Stimulated activated CD4-positive, alpha-beta T cell treated with anti-CD3 and anti-CD28 coated beads, Interleukin-12 subunit alpha, Interleukin-12 subunit beta, amount 100 ng/mL, for 4 hours (primary cell): Measurements from ENCODE around the gene GRM2.

Source experiments
- DNase-seq: peaks from one replicate; pipeline ENCODE4 v3.0.0-alpha.2; 2020

Gene GRM2

DNA sequence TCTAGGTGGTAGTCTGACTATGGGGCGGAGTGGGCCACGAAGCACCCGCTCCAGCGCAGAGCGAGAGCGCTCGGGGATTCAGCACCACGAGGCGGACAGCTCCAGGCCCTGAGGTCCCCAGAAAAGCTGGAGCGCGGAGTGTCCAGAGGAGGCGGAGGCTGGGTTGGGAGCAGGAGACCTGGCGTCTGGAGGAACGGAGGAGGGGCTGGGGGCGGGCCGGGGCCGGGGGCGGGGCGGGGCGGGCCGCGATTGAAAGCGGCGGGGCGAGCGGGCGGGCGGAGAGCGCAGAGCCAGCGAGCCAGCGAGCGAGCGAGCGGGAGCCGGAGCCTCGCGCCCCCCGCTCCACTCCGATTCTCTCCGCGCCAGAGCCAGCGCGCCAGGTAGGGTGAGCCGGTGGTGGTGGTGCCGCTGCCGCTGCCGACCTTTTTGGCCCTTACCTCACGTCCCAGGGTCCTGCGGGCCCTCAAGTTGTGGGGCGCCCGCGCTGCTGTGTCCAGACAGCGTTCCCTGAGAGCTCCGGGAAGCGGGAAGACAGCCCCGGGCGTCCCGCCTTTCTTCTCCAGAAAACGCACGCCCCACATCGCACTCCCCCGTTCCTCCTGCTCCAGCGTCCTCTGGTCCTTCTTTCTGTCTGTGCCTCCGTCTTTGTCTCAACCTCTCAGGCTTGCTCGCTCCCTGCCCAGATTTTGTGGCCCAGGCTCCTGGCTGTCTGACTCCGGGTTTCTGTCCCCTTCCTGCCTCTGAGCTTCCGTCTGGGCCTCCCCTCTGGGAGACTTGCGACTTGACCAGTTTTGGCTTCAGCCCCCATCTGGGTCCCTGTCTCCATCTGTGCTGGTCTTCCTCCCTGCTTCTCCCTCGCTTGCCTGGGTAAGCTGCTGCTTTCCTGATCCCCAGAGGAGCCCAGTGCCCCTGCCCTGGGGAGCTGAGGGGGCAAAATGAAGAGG, at the start of gene GRM2:
Gene GRM2, plus strand, starts transcription at position 281 of the 944 bp plus-strand sequence. CDS start 1,916 bp downstream, outside the sequence.
- DNase-seq = peak; percentile 22

DNA sequence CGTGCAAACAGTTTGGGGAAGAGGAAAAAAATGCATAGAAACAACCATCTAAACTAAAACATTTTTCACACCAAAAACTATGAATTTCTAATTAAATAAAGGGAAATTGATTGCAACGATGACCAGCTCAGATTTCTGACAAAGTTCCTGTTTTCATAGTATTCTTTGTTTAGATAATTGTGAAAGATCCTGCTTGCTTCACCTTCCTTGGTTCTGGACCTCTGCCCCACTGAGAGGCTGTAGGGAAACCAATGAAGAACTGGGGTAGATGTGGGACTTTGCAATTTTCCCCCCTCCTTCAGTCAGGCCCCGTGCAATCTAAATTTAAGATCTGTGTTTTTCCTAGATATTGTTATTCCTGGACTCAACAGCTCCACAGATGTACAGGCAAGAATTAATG, 49.6 kb upstream of the GRM2 start:
- DNase-seq = no peak

DNA sequence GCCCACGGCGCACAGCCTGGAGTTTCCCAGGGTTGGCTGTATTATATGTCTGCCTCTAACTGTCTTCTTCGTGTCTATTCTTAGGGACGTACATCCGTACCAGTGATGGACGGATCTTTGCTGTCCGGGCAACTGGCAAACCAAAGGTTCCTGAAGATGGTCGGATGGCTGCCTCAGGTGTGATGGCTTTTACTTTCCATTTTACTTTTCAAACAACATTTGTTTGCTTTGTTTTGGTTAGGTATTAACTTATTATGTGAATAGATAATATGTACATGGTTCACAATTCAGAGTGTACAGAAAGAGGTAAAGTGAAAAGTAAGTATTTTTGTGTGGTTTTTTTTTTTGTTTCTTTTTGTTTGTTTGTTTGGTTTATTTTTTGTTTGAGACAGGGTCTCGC, 46.9 kb upstream of the GRM2 start:
- no peak for DNase-seq

DNA sequence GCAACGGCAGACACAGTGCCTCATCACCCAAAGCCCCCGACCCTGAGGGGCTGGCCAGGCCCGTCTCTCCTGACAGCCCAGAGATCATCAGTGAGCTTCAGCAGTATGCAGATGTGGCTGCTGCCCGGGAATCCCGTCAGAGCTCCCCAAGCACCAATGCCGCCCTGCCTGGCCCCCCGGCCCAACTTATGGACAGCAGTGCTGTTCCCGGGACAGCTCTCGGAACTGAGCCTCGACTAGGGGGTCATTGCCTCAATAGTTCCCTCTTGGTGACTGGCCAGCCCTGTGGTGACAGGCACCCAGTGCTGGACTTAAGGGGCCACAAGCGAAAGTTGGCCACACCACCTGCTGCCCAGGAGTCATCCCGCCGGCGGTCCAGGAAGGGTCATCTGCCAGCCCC, 44.4 kb upstream of the GRM2 start:
- no peak for DNase-seq

DNA sequence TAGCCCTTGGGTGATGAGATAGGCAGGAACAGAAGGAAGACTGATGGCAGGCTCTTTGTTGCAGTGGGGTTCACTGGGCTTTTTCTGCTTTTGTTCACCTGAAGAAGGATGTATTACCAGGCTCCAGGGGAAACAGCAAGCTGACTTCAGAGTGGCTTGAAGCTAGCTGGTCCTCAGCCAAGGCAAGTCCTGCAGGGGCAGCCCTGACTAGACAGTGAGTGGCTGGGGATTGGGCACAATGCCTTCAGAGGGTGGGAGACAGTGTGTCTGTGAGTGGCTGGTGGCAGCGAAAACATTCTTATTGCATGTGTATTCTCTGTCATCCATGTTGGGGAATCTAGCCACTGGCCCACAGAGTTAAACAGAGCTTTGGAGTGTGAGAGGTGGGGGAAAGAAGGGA, 38.1 kb upstream of the GRM2 start:
- DNase-seq = no peak

DNA sequence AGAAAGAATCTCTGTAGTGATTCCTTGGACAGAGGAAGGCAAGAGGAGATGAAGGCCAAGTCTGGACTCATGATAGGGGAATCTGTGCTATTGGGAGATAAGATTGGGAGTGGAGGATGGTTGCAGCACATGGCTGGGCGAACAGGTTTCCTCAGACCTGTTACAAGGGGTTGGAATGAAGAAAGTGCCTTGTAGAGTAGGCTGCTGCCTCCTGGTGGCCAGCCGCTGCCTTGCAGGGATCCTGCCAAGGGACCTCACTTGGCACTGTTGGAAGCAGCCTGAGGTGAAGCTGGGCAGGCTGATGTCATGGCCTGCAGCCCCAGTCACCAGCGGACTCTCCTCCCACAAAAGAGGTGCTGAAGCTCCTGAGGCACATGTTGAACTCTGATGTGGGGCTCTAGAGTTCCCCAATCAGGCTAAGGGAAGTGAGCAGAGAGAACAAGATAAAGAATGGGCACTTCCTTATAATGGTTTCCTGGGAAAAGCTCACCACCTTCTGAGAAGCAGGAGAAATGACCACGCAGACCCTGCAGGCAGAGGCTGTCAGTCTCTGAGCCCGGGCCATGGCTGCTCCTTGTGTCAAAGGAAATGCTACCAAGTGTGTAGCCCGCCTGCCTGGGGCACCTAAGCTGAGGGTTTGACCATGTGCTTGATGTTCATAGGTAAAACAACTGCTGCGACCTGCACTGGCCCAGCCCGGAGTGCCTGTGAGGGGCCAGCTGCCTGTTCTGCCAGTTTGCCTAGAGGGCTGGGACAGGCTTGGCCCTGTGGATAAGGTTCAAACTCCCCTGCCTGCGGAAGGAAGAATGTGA, 37.4 kb upstream of the GRM2 start:
- DNase-seq = peak; percentile 82

DNA sequence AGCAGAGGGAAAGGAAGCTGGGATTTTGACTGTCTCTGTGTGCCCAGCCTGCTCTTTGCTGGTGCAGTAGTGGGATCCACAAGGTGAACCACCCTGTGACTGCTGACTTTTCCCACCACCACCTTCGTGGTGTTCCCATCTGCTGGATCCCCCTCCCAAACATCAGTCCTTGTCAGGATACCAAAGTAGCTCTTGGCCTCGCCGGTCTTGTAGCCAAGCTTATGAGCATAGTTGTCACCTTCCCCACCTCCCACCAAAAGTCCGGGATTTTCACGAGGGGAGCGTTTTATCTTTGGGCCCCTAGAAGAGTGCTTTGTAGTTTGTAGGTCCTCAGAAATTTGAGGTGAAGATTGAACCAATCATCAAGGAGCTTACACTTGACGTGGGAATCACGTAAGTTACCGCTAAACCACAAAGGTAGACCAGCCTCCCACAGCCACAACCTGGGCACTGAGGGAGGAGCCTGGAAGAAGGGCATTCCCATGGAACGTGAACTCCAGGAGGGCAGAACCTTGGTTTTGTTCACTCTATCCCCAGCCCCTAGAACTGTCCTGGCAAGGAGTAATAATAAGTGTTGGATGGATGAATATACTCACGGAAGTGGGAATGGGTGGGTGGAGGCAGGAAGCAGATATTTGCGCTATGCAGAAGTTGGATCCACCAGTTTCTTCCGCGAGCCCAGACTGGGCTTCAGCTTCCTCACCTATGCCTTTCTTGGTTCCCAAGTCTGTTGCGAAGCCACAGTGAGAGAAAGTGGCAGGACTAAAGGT, 36.6 kb upstream of the GRM2 start:
- no peak for DNase-seq

DNA sequence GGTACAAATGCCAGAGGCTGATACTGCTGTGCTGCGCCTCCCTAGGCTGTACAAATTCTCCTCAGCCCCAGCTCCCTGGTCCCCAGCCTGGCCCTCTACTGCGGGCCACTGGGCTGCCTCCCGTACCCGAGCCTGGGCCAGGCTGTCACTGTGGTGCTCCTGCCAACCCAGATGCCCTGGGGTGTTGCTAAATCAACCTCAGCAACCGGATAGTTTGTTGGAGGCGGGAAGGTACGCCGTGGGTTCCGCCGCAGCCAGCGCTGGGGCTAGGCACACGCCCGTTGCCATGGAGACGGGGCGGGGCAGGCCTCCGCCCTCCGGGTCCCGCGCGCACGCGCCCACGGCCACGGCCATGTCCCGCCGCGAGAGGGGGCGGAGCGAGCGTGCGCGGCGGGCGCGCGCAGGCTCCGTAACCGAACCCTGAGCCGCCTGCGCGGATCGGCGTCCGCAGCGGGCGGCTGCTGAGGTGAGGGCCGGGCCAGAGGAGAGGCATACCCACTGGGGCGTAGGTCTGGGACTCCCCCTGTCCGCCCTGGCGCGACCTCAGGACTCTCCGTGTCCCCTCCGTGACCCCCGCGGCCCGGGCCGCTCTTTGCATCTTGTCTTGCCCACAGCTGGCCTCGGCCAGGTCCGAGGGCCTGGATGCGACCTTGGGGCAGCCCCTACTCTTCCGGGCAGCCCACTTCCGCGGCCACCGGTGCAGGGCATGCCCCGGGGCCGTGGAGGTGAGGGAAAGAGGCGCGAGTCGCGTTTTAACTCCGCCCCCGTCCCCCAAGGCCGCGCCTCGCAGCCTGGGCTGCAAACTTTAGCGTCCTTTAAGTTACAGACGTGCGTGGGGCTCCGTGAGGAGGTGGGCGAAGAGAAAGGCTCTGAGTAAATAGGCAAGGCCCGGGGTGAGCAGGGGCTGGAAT, 35.8 kb upstream of the GRM2 start, which contains the start of gene TEX264:
Gene TEX264, plus strand, starts transcription at position 430 of the 911 bp plus-strand sequence. CDS start 3,053 bp downstream, outside the sequence.
- DNase-seq = peak; percentile 91

DNA sequence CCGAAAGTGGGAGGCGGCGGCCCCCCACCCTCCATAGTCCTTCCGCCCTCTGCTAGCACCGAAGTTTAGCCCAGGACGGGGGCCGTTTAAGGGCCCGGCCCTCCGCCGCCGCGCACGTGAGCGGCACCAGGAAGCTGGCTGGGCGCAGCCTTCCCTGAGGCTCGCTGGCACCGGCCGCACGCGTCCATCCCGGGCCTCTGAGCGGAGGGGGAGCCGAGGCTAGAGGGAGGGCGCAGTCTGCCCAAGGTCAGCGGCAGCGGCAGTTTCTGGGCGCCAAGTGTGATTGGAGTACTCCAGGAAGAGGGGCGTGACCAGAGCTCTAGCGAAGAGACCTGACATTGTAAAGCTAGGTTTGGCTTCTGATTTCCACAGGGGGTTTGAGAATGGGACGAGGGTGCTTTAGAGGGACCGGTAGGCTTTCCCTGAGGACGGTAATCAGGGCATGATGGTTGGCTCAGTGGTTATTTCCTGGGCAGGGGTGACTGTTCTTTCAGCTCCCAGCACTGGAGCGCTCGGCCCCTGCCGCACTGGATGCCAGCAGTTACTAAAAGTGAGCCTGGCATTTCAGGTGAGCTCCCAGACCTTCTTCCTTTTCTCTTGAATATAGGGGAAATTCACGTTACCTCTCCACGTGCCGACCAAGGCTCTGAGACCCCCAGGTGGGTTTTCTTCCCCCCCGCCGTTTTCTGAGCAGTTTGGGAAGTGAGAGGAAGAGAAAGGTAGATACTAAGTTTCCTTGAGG, 35.0 kb upstream of the GRM2 start:
- DNase-seq = peak; percentile 53

DNA sequence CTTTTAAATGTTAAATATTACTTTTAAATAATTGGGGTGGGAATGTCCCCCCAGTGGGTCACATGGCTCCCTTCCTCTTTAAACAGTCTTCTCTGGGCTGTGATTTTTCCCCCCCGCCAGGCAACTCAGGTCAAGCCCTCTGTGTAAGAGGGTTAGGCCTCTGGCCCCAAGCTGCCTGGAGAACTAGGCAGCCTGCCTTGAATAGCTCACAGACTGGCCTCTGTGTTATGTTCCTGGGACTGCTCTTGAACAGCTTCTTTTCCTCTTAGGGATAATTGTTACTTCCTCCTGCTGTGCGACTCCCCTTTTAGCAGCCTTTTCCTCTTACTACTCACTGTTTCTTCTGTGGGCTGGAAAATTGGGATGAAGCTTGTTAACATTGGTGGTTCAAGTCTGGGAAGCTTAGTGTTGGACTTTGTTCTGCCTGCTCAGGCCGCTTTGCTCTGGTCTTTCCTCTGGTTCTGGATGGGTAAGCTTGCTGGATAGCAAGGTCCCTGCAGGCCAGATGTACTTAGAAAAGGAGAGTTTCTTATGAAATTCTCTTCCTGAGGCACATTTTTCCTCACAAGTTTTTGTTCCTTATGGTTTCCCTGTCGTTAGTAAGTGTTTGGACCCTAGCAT, 33.6 kb upstream of the GRM2 start:
- DNase-seq = no peak

DNA sequence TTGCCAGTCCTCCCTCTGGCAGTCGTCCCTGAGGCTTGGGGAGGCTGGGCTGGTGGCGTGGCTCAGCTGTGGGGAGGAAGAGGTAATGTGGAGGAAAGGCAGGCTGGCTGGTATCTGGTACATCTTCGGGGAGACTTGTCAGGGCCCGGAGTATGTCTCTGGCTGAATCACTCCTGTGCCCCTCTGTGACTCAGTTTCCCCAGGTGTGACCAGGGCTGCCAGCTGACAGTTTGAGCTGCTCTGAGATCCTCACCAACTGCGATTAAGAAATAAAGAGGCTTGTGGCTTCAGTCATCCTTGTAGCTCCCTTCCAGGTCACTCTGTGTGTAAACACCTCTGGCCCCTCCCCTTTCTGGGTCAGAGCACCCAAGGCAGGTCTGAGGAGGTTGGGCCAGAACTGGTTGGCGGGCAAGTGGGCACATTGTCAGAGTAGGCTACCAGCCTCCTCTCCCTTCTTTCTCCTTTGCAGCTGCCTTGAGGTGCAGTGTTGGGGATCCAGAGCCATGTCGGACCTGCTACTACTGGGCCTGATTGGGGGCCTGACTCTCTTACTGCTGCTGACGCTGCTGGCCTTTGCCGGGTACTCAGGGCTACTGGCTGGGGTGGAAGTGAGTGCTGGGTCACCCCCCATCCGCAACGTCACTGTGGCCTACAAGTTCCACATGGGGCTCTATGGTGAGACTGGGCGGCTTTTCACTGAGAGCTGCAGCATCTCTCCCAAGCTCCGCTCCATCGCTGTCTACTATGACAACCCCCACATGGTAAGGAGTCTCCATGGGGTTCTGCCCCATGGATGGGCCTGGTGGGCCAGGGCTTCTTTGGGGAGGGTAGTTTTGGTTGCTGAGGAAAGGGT, 32.8 kb upstream of the GRM2 start:
- no peak for DNase-seq

DNA sequence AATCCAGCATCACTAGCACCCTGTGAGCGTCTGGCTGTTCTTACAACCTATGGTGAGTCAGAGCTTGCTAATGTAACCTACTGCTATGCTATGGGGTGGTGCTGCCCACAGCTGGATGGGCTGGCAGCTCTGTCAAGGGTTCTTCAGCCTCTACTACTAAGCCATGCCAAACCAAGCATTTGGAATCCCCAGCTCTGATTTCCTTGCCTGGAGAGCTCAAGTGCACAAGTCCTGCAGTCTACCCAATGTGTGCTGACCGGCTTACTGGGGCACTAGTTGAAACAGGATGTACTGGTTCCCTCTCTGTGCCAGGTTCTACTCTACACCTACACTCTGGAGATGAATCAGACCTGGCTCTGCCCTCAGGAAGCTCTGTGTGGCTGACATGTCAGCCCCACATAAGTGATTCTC, 31.7 kb upstream of the GRM2 start:
- no peak for DNase-seq

DNA sequence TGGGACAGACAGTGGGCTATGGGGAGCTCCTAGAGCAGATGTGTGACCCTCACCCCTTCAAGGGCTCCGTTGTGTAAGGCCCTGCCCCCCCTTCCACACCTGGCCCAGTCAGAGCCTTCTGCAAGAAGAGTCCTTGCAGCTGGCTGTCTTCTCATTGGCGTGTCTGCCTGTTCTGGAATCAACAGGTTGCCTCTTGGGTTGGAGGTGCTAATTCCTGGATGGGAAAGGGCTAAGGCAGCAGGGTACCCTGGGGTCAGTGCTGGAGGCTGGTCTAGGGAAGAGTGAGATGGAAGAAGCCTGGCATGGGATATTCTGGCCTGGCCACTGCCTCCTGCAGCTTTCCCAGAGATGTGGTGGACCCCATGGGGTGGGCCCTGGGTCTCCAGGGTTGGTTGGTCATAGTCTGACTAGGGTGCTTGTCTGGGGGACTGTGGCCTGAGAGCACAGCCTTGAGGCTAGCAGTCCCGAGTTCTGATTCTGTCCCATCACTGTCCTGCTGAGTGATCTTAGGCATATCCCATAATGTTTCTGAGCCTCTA, 30.7 kb upstream of the GRM2 start:
- DNase-seq = no peak

DNA sequence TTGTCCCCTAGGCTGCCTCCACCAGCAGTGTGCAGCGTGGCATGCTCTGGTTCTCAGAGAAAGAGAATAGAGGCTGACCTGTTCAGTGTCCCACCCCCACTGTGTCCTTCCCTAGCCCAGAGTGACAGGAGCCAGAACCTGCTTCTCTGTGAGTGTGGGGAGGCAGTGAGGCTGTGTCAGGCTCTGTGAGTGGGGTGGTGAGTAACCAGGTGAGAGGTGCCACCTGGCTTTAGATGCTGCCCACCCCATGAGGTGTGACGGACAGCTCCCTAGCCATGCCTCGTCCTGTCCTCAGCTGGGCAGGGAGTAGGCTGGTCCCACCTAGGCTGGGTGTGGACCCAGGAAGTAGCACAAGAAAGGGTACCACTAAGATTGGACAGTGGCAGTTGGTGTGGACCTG, 29.5 kb upstream of the GRM2 start:
- DNase-seq = no peak

DNA sequence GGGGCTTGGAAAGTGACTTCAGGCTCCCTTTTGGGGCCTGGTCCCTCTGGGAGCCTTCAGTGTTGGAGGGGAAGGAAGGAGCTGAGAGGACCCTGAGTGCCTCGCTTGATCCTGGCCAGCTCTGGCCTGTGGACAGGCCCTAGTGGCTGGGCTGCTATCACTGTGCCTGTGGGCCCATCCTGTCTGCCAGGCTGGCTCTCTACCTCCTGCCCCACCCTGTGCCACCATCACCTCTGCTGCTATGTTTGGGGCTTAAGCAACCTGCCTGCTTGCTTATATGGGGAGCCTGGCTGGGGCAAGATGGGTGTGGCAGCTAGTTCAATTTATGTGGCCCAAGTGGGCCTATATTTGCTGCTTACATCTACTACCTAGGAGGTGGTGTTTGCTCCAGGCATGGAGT, 28.7 kb upstream of the GRM2 start:
- DNase-seq = no peak

DNA sequence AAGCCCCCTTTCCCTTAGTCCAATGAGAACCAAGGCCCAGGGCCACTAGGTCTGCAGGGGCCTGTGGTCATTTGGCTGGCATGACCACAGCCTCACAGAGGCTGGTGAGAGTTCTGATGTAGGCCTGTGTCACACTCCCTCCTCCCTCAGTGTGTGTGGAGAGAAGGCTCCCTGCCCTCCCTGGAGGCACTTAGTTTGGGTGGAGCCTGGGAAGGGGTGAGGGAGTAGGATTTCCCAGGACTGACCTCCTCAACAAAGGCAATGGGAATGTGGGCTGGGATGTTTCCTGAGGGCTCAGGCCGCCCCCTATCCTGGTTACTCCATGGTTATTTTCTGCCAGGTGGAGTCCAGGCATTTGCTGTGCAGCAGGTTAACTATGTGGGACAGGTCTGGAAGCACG, 28.2 kb upstream of the GRM2 start:
- no peak for DNase-seq

DNA sequence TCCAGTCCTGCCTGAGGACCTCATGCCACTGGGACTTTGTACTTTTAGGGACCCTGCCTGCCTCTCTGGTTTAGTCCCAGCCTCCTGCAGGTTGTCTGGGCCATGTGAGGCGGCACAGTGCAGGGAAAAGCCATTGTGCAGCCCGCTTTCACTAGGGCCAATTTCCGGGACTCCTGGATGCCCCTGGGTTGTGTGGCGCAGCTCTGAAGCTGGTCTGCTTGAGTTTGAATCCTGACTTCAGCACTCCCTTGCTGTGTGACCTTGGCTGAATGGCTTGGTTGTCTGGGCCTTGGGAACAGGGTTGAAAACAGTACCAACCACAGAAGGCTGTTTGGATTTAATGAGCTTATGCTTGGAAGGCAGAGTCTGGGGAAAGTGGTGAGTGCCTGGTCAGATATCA, 27.6 kb upstream of the GRM2 start:
- no peak for DNase-seq

DNA sequence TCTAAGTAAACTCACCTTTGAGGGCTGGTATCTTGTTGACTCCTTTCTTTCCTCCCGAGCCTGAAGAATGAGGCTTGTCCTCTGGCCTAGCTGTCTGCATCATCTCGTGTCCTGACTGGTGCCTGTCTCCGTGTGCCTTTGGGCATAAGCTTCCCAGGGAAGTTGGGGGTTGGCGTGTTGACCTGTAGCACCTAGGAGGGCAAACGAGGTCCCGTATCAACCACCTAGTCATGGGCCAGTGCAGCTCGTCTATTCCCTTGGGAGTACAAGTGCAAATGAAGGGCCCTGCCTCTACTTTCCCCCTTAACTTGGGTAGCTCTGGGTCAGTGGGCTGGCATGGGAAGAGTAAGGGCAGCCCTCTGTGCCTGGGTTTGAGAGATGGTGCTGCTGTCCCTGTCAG, 27.1 kb upstream of the GRM2 start:
- no peak for DNase-seq

DNA sequence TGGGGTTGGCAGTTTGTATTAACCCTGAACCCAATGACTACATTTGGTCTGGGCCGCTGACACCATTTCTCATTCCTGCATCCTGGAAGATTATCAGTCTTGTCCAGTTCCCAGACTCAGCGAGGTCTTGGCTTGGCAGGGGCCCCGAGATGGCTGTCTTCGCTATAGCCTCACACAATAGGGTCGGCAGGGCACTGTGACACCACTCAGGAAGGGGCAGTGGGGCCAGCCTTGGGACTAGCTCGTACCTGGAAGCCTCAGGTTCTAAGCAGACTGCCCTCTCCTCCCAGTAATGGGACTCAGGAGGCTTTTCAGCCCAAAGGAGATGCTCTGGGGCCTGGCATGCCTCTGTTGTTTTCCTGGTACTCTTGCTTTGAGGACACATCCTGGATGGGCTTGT, 26.7 kb upstream of the GRM2 start:
- no peak for DNase-seq
